PC-9 (cell line): ENCODE data around the gene COPA. TPM values are rescaled to one million over a fixed set of nuclear protein-coding genes. Genes with fewer than 3 reads are reported as not detected.

Source experiments
- BruUV-seq: library from RNA; stranded (reverse); fragments of 400-500 nt; replicated peaks from 2 replicates; lab custom pipeline; 2021; lab: Mats Ljungman, UMichigan
- CTCF ChIA-PET: fragments of 300-600 bp; sonication (Branson Sonifier 250); formaldehyde crosslinking; loops from one replicate; lab custom pipeline; 2022; ENCODE audit warnings: antibody characterized with exemption; lab: Charles Lee
- POLR2A ChIA-PET: fragments of 300-600 bp; sonication (Branson Sonifier 250); formaldehyde crosslinking; loops from one replicate; lab custom pipeline; 2022; ENCODE audit warnings: antibody characterized with exemption; ENCODE audit not compliant: unreplicated experiment; lab: Charles Lee
- DNase-seq, 2 experiments: peaks; one replicate each; pipeline versions ENCODE4 v3.0.0 to v3.0.0-alpha.2; 2015 to 2022; ENCODE audit warnings: mixed read lengths in 1 of 2
- H2AFZ ChIP-seq: fragments of 200-600 bp; sonication (generic); 2 replicates; pipeline ENCODE4 v1.8.1; 2017; ENCODE audit warnings: antibody characterized with exemption
- H3F3A ChIP-seq: fragments of 200-600 bp; sonication (generic); 2 replicates; pipeline ENCODE4 v1.8.1; 2017; ENCODE audit warnings: antibody characterized with exemption, mild to moderate bottlenecking, low read depth; ENCODE audit not compliant: insufficient read depth
- H3K27ac ChIP-seq: fragments of 200-600 bp; sonication (generic); 2 replicates; pipeline ENCODE4 v1.6.1; 2016; ENCODE audit warnings: mixed run types
- H3K27me3 ChIP-seq: fragments of 200-600 bp; sonication (generic); 2 replicates; pipeline ENCODE4 v1.6.1; 2016; ENCODE audit warnings: low read depth, mixed run types; ENCODE audit not compliant: insufficient read depth
- H3K36me3 ChIP-seq: fragments of 200-600 bp; sonication (generic); 2 replicates; pipeline ENCODE4 v1.6.1; 2016; ENCODE audit warnings: low read depth, mixed run types
- H3K4me1 ChIP-seq: fragments of 200-600 bp; sonication (generic); replicated peaks from 2 replicates; pipeline ENCODE4 v1.6.1; 2016; ENCODE audit warnings: mixed run types; ENCODE audit not compliant: insufficient read depth
- H3K4me2 ChIP-seq: fragments of 200-600 bp; sonication (generic); 2 replicates; pipeline ENCODE4 v1.6.1; 2017; ENCODE audit warnings: mixed run types
- H3K4me3 ChIP-seq: fragments of 200-600 bp; sonication (generic); 2 replicates; pipeline ENCODE4 v1.6.1; 2016; ENCODE audit warnings: mixed run types
- H3K79me2 ChIP-seq: fragments of 200-600 bp; sonication (generic); 2 replicates; pipeline ENCODE4 v1.6.1; 2017; ENCODE audit warnings: low read depth, mixed run types
- H3K9me2 ChIP-seq: fragments of 200-600 bp; sonication (generic); 2 replicates; pipeline ENCODE4 v1.8.1; 2017; ENCODE audit warnings: mild to moderate bottlenecking; ENCODE audit not compliant: insufficient read depth
- H3K9me3 ChIP-seq: fragments of 200-600 bp; sonication (generic); 2 replicates; pipeline ENCODE4 v1.8.1; 2016; ENCODE audit warnings: low read depth; ENCODE audit not compliant: insufficient read depth
- H4K20me1 ChIP-seq: fragments of 200-600 bp; sonication (generic); 2 replicates; pipeline ENCODE4 v1.8.1; 2017; ENCODE audit not compliant: insufficient read depth
- CTCF ChIP-seq: fragments of 200-600 bp; sonication (generic); conservative IDR thresholded peaks from 2 replicates; pipeline ENCODE4 v1.6.1; 2017; ENCODE audit warnings: mixed run types, antibody characterized with exemption, mild to moderate bottlenecking, moderate library complexity
- EZH2 ChIP-seq: fragments of 200-600 bp; sonication (generic); IDR thresholded peaks from 2 replicates; pipeline ENCODE4 v1.8.0; 2017; ENCODE audit warnings: antibody characterized with exemption, low read depth
- intact Hi-C: fragments of 100-400 bp; cut with micrococcal nuclease; formaldehyde crosslinking; loops from one replicate; pipeline ENCODE4 v1.10.0; 2022; ENCODE audit not compliant: unreplicated experiment
- total RNA-seq: library from RNA; stranded (reverse); gene quantifications from 2 replicates; pipeline ENCODE4 v1.2.3, GENCODE V29; 2021

Gene COPA
- total RNA-seq, 1 experiment from 2014 or later, result 147 TPM

GRCh38 chr1:160346463-160346862, 3.4 kb upstream of the COPA start:
- Histone ChIP-seq H3K79me2 (peaks cover 37% of the 10 kb centered on the region), H3K4me3 (no peak overlapping the region), H3K4me1 (peaks cover 14% of the 10 kb centered on the region), H3K27me3 (no peaks in the 10 kb centered on the region), H2AFZ (no peak overlapping the region), H3K9me2 (no peaks in the 10 kb centered on the region), H3K9me3 (no peaks in the 10 kb centered on the region), H3F3A (no peaks in the 10 kb centered on the region), H3K27ac (no peak overlapping the region), H3K4me2 (no peak overlapping the region), H4K20me1 (peaks cover 5% of the 10 kb centered on the region), H3K36me3 (peaks cover 12% of the 10 kb centered on the region; the same call in 1 of the 2 replicates)
- POLR2A ChIA-PET, result no interaction called here
- CTCF ChIA-PET, result no interaction called here
- TF ChIP-seq CTCF (no peak), EZH2 (no peak)
- BruUV-seq, result no TSS peak
- intact Hi-C loops, result no loop called here
- DNase-seq, result no peak

- no peaks in the 10 kb centered on the region for H3K27me3 ChIP-seq
- BruUV-seq, result no TSS peak
- H2AFZ ChIP-seq, result no peak overlapping the region
- peaks cover 8% of the 10 kb centered on the region for H4K20me1 ChIP-seq
- no peaks in the 10 kb centered on the region for H3K9me2 ChIP-seq
- peaks cover 15% of the 10 kb centered on the region for H3K4me1 ChIP-seq
- no peak overlapping the region for H3K4me3 ChIP-seq
- peaks cover 52% of the 10 kb centered on the region for H3K79me2 ChIP-seq
- H3F3A ChIP-seq, result no peaks in the 10 kb centered on the region
- H3K27ac ChIP-seq, result no peak overlapping the region
- CTCF ChIA-PET, result interaction anchor here (0.5 kb wide), 1 partner anchor 31 kb away, joined by 3 read pairs; no protein-coding TSS in a partner anchor
- H3K9me3 ChIP-seq, result no peaks in the 10 kb centered on the region
- intact Hi-C loops, result no loop called here
- POLR2A ChIA-PET, result interaction anchor here (0.6 kb wide), 1 partner anchor 12 kb away, joined by 6 read pairs; no protein-coding TSS in a partner anchor
- TF ChIP-seq EZH2 (no peak), CTCF (no peak)
- H3K36me3 ChIP-seq, result peaks cover 6% of the 10 kb centered on the region
- DNase-seq, result no peak
- H3K4me2 ChIP-seq, result peak overlapping the region; percentile 90; the same call in 1 of the 2 replicates
Observed at GRCh38 chr1:160344936-160345335, 1.9 kb upstream of the COPA start.

- H3K9me3 ChIP-seq, result no peaks in the 10 kb centered on the region
- H3K4me2 ChIP-seq, result peak overlapping the region; percentile 90
- H3K4me3 ChIP-seq, result peak overlapping the region; percentile 88
- H4K20me1 ChIP-seq, result peaks cover 8% of the 10 kb centered on the region
- no peak for DNase-seq
- H3K79me2 ChIP-seq, result peaks cover 55% of the 10 kb centered on the region
- intact Hi-C loops, result no loop called here
- ChIA-PET POLR2A (no interaction called here), CTCF (interaction anchor here (0.7 kb wide), 1 partner anchor 60 kb away, joined by 17 read pairs; no protein-coding TSS in a partner anchor)
- H3K9me2 ChIP-seq, result no peaks in the 10 kb centered on the region
- H3K27me3 ChIP-seq, result no peaks in the 10 kb centered on the region
- peaks cover 13% of the 10 kb centered on the region for H3K36me3 ChIP-seq
- H2AFZ ChIP-seq, result peak overlapping the region; percentile 93; the same call in 1 of the 2 replicates
- H3K27ac ChIP-seq, result no peak overlapping the region
- peaks cover 15% of the 10 kb centered on the region for H3K4me1 ChIP-seq
- H3F3A ChIP-seq, result no peaks in the 10 kb centered on the region
- no peak for TF ChIP-seq EZH2
- TF ChIP-seq CTCF, result no peak
- no TSS peak for BruUV-seq
Observed at GRCh38 chr1:160344241-160344640, 1.2 kb upstream of the COPA start.
